Uterus (tissue), 2 donors: ENCODE data around the gene ZNF513.

Source experiments
- CTCF ChIP-seq, 4 experiments: fragments of 200-600 bp in 2 of 4; fragments of 450-650 bp in 2 of 4; sonication (generic) in 2 of 4; IDR thresholded peaks; one replicate each; pipeline ENCODE4 v1.5.1; 2016 to 2019; ENCODE audit warnings: antibody characterized with exemption in 4 of 4, mild to moderate bottlenecking in 2 of 4, moderate library complexity in 1 of 4
- POLR2A ChIP-seq, 2 donors: fragments of 450-650 bp; IDR thresholded peaks; one replicate each; pipeline ENCODE4 v1.6.1; 2016; ENCODE audit warnings: antibody characterized with exemption in 2 of 2, mild to moderate bottlenecking in 1 of 2, moderate library complexity in 1 of 2

- TF ChIP-seq CTCF (IDR thresholded peaks at IDR 0.05): no peak
- TF ChIP-seq POLR2A (IDR thresholded peaks at IDR 0.05): no peak
These were observed 24.5 kb downstream of the ZNF513 start for GRCh38 chr2:27356056-27356381.
